B cell (primary cell): Measurements from ENCODE around the gene WT1. TPM values are rescaled to one million over a fixed set of nuclear protein-coding genes. Genes with fewer than 3 reads are reported as not detected.

ENCODE experiments used
- ATAC-seq: fragments of 200-7000 bp; cut with Tn5 transposase; one replicate; pipeline ENCODE4 v1.10.0; 2021; ENCODE audit warnings: low read depth, mild to moderate bottlenecking, moderate number of reproducible peaks, moderate library complexity
- CTCF ChIA-PET: fragments of 350-600 bp; sonication (Branson Sonifier 250); formaldehyde crosslinking; loops from one replicate; lab custom pipeline; 2021; ENCODE audit warnings: antibody characterized with exemption, inconsistent platforms; lab: Charles Lee
- POLR2A ChIA-PET: fragments of 350-600 bp; sonication (Branson Sonifier 250); formaldehyde crosslinking; loops from one replicate; lab custom pipeline; 2021; ENCODE audit warnings: antibody characterized with exemption; lab: Charles Lee
- DNase-seq: peaks from one replicate; pipeline ENCODE4 v3.0.0; 2013
- H2AFZ ChIP-seq: 2 replicates; pipeline ENCODE4 v1.6.1; 2012; ENCODE audit warnings: mild to moderate bottlenecking, low read depth, low read length; ENCODE audit not compliant: insufficient read depth, poor library complexity, severe bottlenecking
- H3K27ac ChIP-seq, 2 donors: 1 replicate in 1 of 2; 2 replicates in 1 of 2; pipeline ENCODE4 v1.5.1; 2012 to 2013; ENCODE audit warnings: low read length in 2 of 2, mild to moderate bottlenecking in 2 of 2, moderate library complexity in 1 of 2
- H3K27me3 ChIP-seq, 4 experiments: fragments of 200-600 bp in 1 of 4; sonication (generic) in 1 of 4; replicated peaks in 1 of 4; 1 replicate in 2 of 4; 2 replicates in 2 of 4; pipeline versions ENCODE4 v1.6.1 to v1.7.0; 2013 to 2016; ENCODE audit warnings: low read length in 3 of 4, mild to moderate bottlenecking in 2 of 4, mixed read lengths in 1 of 4, moderate library complexity in 1 of 4; ENCODE audit not compliant: insufficient read depth in 4 of 4, control insufficient read depth in 3 of 4; ENCODE audit errors: control extremely low read depth in 1 of 4
- H3K36me3 ChIP-seq, 2 experiments: replicated peaks in 1 of 2; 1 replicate in 1 of 2; 2 replicates in 1 of 2; pipeline versions ENCODE4 v1.6.1 to v1.7.1; 2013; ENCODE audit warnings: low read length in 1 of 2; ENCODE audit not compliant: insufficient read depth in 2 of 2, control insufficient read depth in 1 of 2; ENCODE audit errors: control extremely low read depth in 1 of 2, extremely low read depth in 1 of 2
- H3K4me1 ChIP-seq, 2 donors: fragments of 200-600 bp in 1 of 2; sonication (generic) in 1 of 2; 1 replicate in 1 of 2; 2 replicates in 1 of 2; pipeline versions ENCODE4 v1.5.1 to v1.6.1; 2013 to 2017; ENCODE audit warnings: low read length in 2 of 2; ENCODE audit not compliant: control insufficient read depth in 2 of 2, insufficient read depth in 2 of 2
- H3K4me2 ChIP-seq: replicated peaks from 2 replicates; pipeline ENCODE3; 2012; ENCODE audit warnings: mild to moderate bottlenecking, low read depth, low read length; ENCODE audit not compliant: poor library complexity, severe bottlenecking
- H3K4me3 ChIP-seq, 5 experiments: fragments of 200-600 bp in 1 of 5; sonication (generic) in 1 of 5; 1 replicate in 3 of 5; 2 replicates in 2 of 5; pipeline versions ENCODE4 v1.5.1 to v1.7.0; 2011 to 2016; ENCODE audit warnings: low read length in 4 of 5, mild to moderate bottlenecking in 4 of 5, low read depth in 2 of 5, control low read depth in 1 of 5, moderate library complexity in 1 of 5; ENCODE audit not compliant: insufficient read depth in 1 of 5; ENCODE audit errors: control extremely low read depth in 1 of 5, extremely low read depth in 1 of 5
- H3K79me2 ChIP-seq: fragments of 200-600 bp; sonication (generic); one replicate; pipeline ENCODE4 v1.6.0; 2016; ENCODE audit warnings: low read length; ENCODE audit not compliant: control insufficient read depth, insufficient read depth
- H3K9ac ChIP-seq: fragments of 200-600 bp; sonication (generic); 2 replicates; pipeline ENCODE4 v1.6.1; 2017; ENCODE audit warnings: mild to moderate bottlenecking, low read length, moderate library complexity
- H3K9me3 ChIP-seq, 3 donors: one replicate each; pipeline versions ENCODE4 v1.6.1 to v1.7.1; 2013; ENCODE audit warnings: low read length in 2 of 3; ENCODE audit not compliant: control insufficient read depth in 2 of 3, insufficient read depth in 1 of 3; ENCODE audit errors: control extremely low read depth in 1 of 3
- H4K20me1 ChIP-seq: 2 replicates; pipeline ENCODE4 v1.6.0; 2012; ENCODE audit warnings: mild to moderate bottlenecking, low read length; ENCODE audit not compliant: insufficient read depth, control insufficient read depth, poor library complexity, severe bottlenecking
- H3K27ac Mint-ChIP-seq: one replicate; pipeline ENCODE4 v1.8.0; 2021; ENCODE audit warnings: mixed read lengths
- H3K27me3 Mint-ChIP-seq: one replicate; pipeline ENCODE4 v1.8.0; 2021; ENCODE audit warnings: mixed read lengths
- H3K4me1 Mint-ChIP-seq: one replicate; pipeline ENCODE4 v1.8.0; 2021; ENCODE audit warnings: mixed read lengths
- H3K4me3 Mint-ChIP-seq: one replicate; pipeline ENCODE4 v1.8.0; 2021; ENCODE audit warnings: mixed read lengths
- H3K9me3 Mint-ChIP-seq: one replicate; pipeline ENCODE4 v1.8.0; 2022; ENCODE audit warnings: mixed read lengths; ENCODE audit not compliant: insufficient read depth
- CTCF ChIP-seq: fragments of 200-600 bp; IDR thresholded peaks from one replicate; pipeline ENCODE4 v1.8.0; 2022; ENCODE audit warnings: antibody characterized with exemption, mild to moderate bottlenecking
- EZH2 ChIP-seq: IDR thresholded peaks from 2 replicates; pipeline ENCODE4 v1.6.1; 2012; ENCODE audit warnings: borderline replicate concordance, low read depth, mild to moderate bottlenecking, moderate library complexity, low read length; ENCODE audit not compliant: insufficient read depth, poor library complexity, severe bottlenecking
- WGBS: methylation state at CpG from one replicate; pipeline ENCODE4 v1.1.5; 2013; ENCODE audit warnings: missing lambda C conversion rate; ENCODE audit not compliant: insufficient coverage; 5-methylcytosine and 5-hydroxymethylcytosine counted together
- intact Hi-C: fragments of 100-400 bp; cut with micrococcal nuclease; formaldehyde crosslinking; loops from one replicate; pipeline ENCODE4 v1.10.0; 2022
- polyA plus RNA-seq: library from polyadenylated mRNA; depleted of rRNA; stranded (reverse); fragments of >200 nt; gene quantifications from 2 replicates; pipeline ENCODE4 v1.2.3, GENCODE V29; 2012
- total RNA-seq, 2 donors: library from RNA; stranded (reverse); fragments of 120-200 nt in 1 of 2; gene quantifications; 1 replicate in 1 of 2; 2 replicates in 1 of 2; pipeline versions ENCODE4 v1.2.3 to v1.2.4, GENCODE V29; 2013 to 2022

Gene WT1
- total and polyA plus RNA-seq, 2 donors (not counting 1 experiment from before 2014, with no cell fraction given) = not detected

GRCh38 chr11:32385998-32386397 is 49.3 kb downstream of the WT1 start:
- no peaks in the 10 kb centered on the region for H3K79me2 ChIP-seq
- 74% methylated on average over 2 of the region's 2 CpGs for WGBS
- ATAC-seq (no peak), DNase-seq (no peak)
- H3K4me2 ChIP-seq = no peak overlapping the region
- H4K20me1 ChIP-seq = no peaks in the 10 kb centered on the region
- intact Hi-C loops = no loop called here
- TF ChIP-seq EZH2 (no peak), CTCF (no peak)
- ChIA-PET CTCF (no interaction called here), POLR2A (no interaction called here)
- Mint-ChIP-seq H3K27ac (no peak overlapping the region), H3K27me3 (peaks cover 24% of the 10 kb centered on the region), H3K4me3 (no peak overlapping the region), H3K9me3 (no peaks in the 10 kb centered on the region), H3K4me1 (no peaks in the 10 kb centered on the region)
- H3K4me1 ChIP-seq = no peaks in the 10 kb centered on the region
- no peaks in the 10 kb centered on the region for H3K9me3 ChIP-seq
- H2AFZ ChIP-seq = no peak overlapping the region
- no peak overlapping the region for H3K27ac ChIP-seq
- H3K9ac ChIP-seq = no peak overlapping the region
- H3K36me3 ChIP-seq = no peaks in the 10 kb centered on the region
- no peak overlapping the region for H3K4me3 ChIP-seq
- no peaks in the 10 kb centered on the region for H3K27me3 ChIP-seq

GRCh38 chr11:32382339-32383049 is 52.8 kb downstream of the WT1 start:
- 76% methylated on average over 5 of the region's 10 CpGs for WGBS
- intact Hi-C loops = no loop called here
- DNase-seq = no peak
- ChIA-PET POLR2A (no interaction called here), CTCF (no interaction called here)
- no peak overlapping the region for H2AFZ ChIP-seq
- Mint-ChIP-seq H3K4me3 (no peak overlapping the region), H3K4me1 (no peaks in the 10 kb centered on the region), H3K27me3 (peaks cover 24% of the 10 kb centered on the region), H3K9me3 (no peaks in the 10 kb centered on the region), H3K27ac (no peak overlapping the region)
- TF ChIP-seq EZH2 = no peak
- TF ChIP-seq CTCF = no peak
- no peak overlapping the region for H3K27ac ChIP-seq
- no peaks in the 10 kb centered on the region for H3K79me2 ChIP-seq
- H3K4me2 ChIP-seq = no peak overlapping the region
- no peak overlapping the region for H3K9ac ChIP-seq
- H3K36me3 ChIP-seq = no peaks in the 10 kb centered on the region
- no peaks in the 10 kb centered on the region for H3K27me3 ChIP-seq
- H3K4me1 ChIP-seq = no peaks in the 10 kb centered on the region
- no peak overlapping the region for H3K4me3 ChIP-seq
- ATAC-seq = no peak
- H3K9me3 ChIP-seq = no peaks in the 10 kb centered on the region
- no peaks in the 10 kb centered on the region for H4K20me1 ChIP-seq
